Common myeloid progenitor, CD34-positive (primary cell): ENCODE results near the gene XYLT1.

Source experiments
- CTCF ChIA-PET: fragments of 350-600 bp; sonication (Branson Sonifier 250); formaldehyde crosslinking; loops from one replicate; lab custom pipeline; 2021; ENCODE audit warnings: antibody characterized with exemption; lab: Charles Lee
- POLR2A ChIA-PET: fragments of 350-600 bp; sonication (Branson Sonifier 250); formaldehyde crosslinking; loops from one replicate; lab custom pipeline; 2021; ENCODE audit warnings: antibody characterized with exemption; lab: Charles Lee
- DNase-seq, 3 donors: peaks; one replicate each; pipeline versions ENCODE4 v3.0.0 to v3.0.0-alpha.2; 2013
- H3K27ac ChIP-seq, 2 experiments: 1 replicate in 1 of 2; 2 replicates in 1 of 2; pipeline ENCODE4 v1.7.0; 2013; ENCODE audit warnings: inconsistent platforms in 2 of 2, low read length in 2 of 2, mild to moderate bottlenecking in 2 of 2, low read depth in 1 of 2, moderate library complexity in 1 of 2; ENCODE audit not compliant: severe bottlenecking in 2 of 2, insufficient read depth in 1 of 2, poor library complexity in 1 of 2
- H3K27me3 ChIP-seq, 5 experiments: replicated peaks in 2 of 5; 1 replicate in 3 of 5; 2 replicates in 2 of 5; pipeline versions ENCODE4 v1.6.1 to v1.7.0; 2013; ENCODE audit warnings: low read length in 4 of 5, mild to moderate bottlenecking in 2 of 5, moderate library complexity in 2 of 5, inconsistent platforms in 1 of 5; ENCODE audit not compliant: insufficient read depth in 5 of 5, control insufficient read depth in 4 of 5
- H3K36me3 ChIP-seq, 4 experiments: 1 replicate in 2 of 4; 2 replicates in 2 of 4; pipeline versions ENCODE4 v1.6.1 to v1.7.0; 2013; ENCODE audit warnings: low read length in 3 of 4, control low read depth in 1 of 4, mild to moderate bottlenecking in 1 of 4; ENCODE audit not compliant: control insufficient read depth in 4 of 4, insufficient read depth in 4 of 4
- H3K4me1 ChIP-seq, 4 experiments: 1 replicate in 3 of 4; 2 replicates in 1 of 4; pipeline versions ENCODE4 v1.6.1 to v1.7.1; 2013; ENCODE audit warnings: low read length in 3 of 4, mild to moderate bottlenecking in 3 of 4, control low read depth in 1 of 4, inconsistent platforms in 1 of 4, moderate library complexity in 1 of 4; ENCODE audit not compliant: control insufficient read depth in 4 of 4, insufficient read depth in 4 of 4; ENCODE audit errors: control extremely low read depth in 1 of 4
- H3K4me3 ChIP-seq, 7 experiments: 1 replicate in 4 of 7; 2 replicates in 3 of 7; pipeline versions ENCODE4 v1.5.1 to v1.7.0; 2013; ENCODE audit warnings: mild to moderate bottlenecking in 7 of 7, low read length in 6 of 7, moderate library complexity in 6 of 7, inconsistent platforms in 2 of 7, low read depth in 2 of 7, control low read depth in 1 of 7; ENCODE audit not compliant: insufficient read depth in 4 of 7, control insufficient read depth in 1 of 7; ENCODE audit errors: extremely low read depth in 1 of 7
- H3K9me3 ChIP-seq, 5 experiments: 1 replicate in 4 of 5; 2 replicates in 1 of 5; pipeline versions ENCODE4 v1.6.1 to v1.7.1; 2013; ENCODE audit warnings: low read length in 4 of 5, mild to moderate bottlenecking in 2 of 5, inconsistent platforms in 1 of 5, low read depth in 1 of 5, moderate library complexity in 1 of 5; ENCODE audit not compliant: control insufficient read depth in 4 of 5, insufficient read depth in 2 of 5; ENCODE audit errors: control extremely low read depth in 1 of 5
- WGBS: methylation state at CpG from one replicate; pipeline ENCODE4 v1.1.5; 2013; ENCODE audit not compliant: insufficient coverage; 5-methylcytosine and 5-hydroxymethylcytosine counted together

Gene XYLT1

GRCh38 chr16:17327664-17328335 lies 143.0 kb downstream of the XYLT1 start:
- Histone ChIP-seq H3K4me1 (peaks cover 1 to 10% (median 9%) of the 10 kb centered on the region in 4 experiments), H3K4me3 (no peak overlapping the region), H3K9me3 (no peaks in the 10 kb centered on the region), H3K27ac (no peak overlapping the region), H3K27me3 (no peaks in the 10 kb centered on the region), H3K36me3 (no peaks in the 10 kb centered on the region)
- CTCF ChIA-PET, result interaction anchor here (0.6 to 2.0 kb wide), 3 partner anchors 8 to 137 kb away, joined by 3 to 8 read pairs (median 5); no protein-coding TSS in a partner anchor
- 96% methylated on average over 8 of the region's 10 CpGs for WGBS
- no peak for DNase-seq
- POLR2A ChIA-PET, result no interaction called here

GRCh38 chr16:17325476-17326143 lies 145.2 kb downstream of the XYLT1 start:
- 100% methylated on average over 2 of the region's 8 CpGs for WGBS
- H3K4me3 ChIP-seq, result no peak overlapping the region
- CTCF ChIA-PET, result interaction anchor here (0.7 to 2.4 kb wide), 3 partner anchors 15 to 22 kb away, joined by 3 to 5 read pairs (median 3); no protein-coding TSS in a partner anchor

GRCh38 chr16:17324451-17324850 lies 146.3 kb downstream of the XYLT1 start:
- H3K27ac ChIP-seq, result no peak overlapping the region
- ChIA-PET POLR2A (no interaction called here), CTCF (interaction anchor here (0.8 to 2.4 kb wide), 7 partner anchors 9 to 53 kb away, joined by 3 to 5 read pairs (median 4); no protein-coding TSS in a partner anchor)

More at GRCh38 chr16:17325476-17326143, 145.2 kb downstream of the XYLT1 start:
- DNase-seq, result no peak
- H3K27ac ChIP-seq, result no peak overlapping the region
- H3K9me3 ChIP-seq, result no peaks in the 10 kb centered on the region
- H3K36me3 ChIP-seq, result no peaks in the 10 kb centered on the region
- peaks cover 1 to 19% (median 12%) of the 10 kb centered on the region in 4 experiments for H3K4me1 ChIP-seq
- POLR2A ChIA-PET, result no interaction called here
- H3K27me3 ChIP-seq, result no peaks in the 10 kb centered on the region

GRCh38 chr16:17323171-17323570 lies 147.6 kb downstream of the XYLT1 start:
- Histone ChIP-seq H3K4me3 (no peak overlapping the region), H3K27ac (peak overlapping the region in 1 of 2 experiments; percentile 19), H3K27me3 (no peaks in the 10 kb centered on the region), H3K4me1 (peaks cover 0 to 20% (median 13%) of the 10 kb centered on the region in 4 experiments), H3K9me3 (no peaks in the 10 kb centered on the region), H3K36me3 (no peaks in the 10 kb centered on the region)
- DNase-seq, result no peak
- ChIA-PET POLR2A (no interaction called here), CTCF (interaction anchor here (1.1 to 2.4 kb wide), 10 partner anchors 9 to 144 kb away, joined by 3 to 7 read pairs (median 4); no protein-coding TSS in a partner anchor)
- 97% methylated on average over 10 of the region's 10 CpGs for WGBS

More at GRCh38 chr16:17324451-17324850, 146.3 kb downstream of the XYLT1 start:
- no peak overlapping the region for H3K4me3 ChIP-seq
- DNase-seq, result no peak
- H3K9me3 ChIP-seq, result no peaks in the 10 kb centered on the region
- H3K36me3 ChIP-seq, result no peaks in the 10 kb centered on the region
- H3K27me3 ChIP-seq, result no peaks in the 10 kb centered on the region
- WGBS, result 100% methylated on average over 8 of the region's 10 CpGs
- peaks cover 1 to 21% (median 14%) of the 10 kb centered on the region in 4 experiments for H3K4me1 ChIP-seq

GRCh38 chr16:17321824-17322223 lies 148.9 kb downstream of the XYLT1 start:
- 100% methylated on average over 3 of the region's 6 CpGs for WGBS
- ChIA-PET CTCF (interaction anchor here (1.1 kb wide), 1 partner anchor 15 kb away, joined by 3 read pairs; no protein-coding TSS in a partner anchor), POLR2A (no interaction called here)
- no peak for DNase-seq
- Histone ChIP-seq H3K4me1 (peaks cover 0 to 17% (median 11%) of the 10 kb centered on the region in 4 experiments), H3K9me3 (no peaks in the 10 kb centered on the region), H3K27ac (no peak overlapping the region), H3K36me3 (no peaks in the 10 kb centered on the region), H3K27me3 (no peaks in the 10 kb centered on the region), H3K4me3 (no peak overlapping the region)

GRCh38 chr16:17320009-17320408 lies 150.8 kb downstream of the XYLT1 start:
- Histone ChIP-seq H3K9me3 (no peaks in the 10 kb centered on the region), H3K27me3 (no peaks in the 10 kb centered on the region), H3K4me1 (peaks cover 0 to 17% (median 11%) of the 10 kb centered on the region in 4 experiments), H3K36me3 (no peaks in the 10 kb centered on the region), H3K4me3 (no peak overlapping the region), H3K27ac (no peak overlapping the region)
- CTCF ChIA-PET, result interaction anchor here (1.8 to 2.0 kb wide), 2 partner anchors 9 to 13 kb away, joined by 5 read pairs; no protein-coding TSS in a partner anchor
- POLR2A ChIA-PET, result interaction anchor here (1.5 kb wide), 1 partner anchor 24 kb away, joined by 3 read pairs; no protein-coding TSS in a partner anchor
- DNase-seq, result no peak
- WGBS, result no CpG with 5 or more reads among the region's 3 CpGs
